Measurements from ENCODE around the gene EFEMP1.

DNA sequence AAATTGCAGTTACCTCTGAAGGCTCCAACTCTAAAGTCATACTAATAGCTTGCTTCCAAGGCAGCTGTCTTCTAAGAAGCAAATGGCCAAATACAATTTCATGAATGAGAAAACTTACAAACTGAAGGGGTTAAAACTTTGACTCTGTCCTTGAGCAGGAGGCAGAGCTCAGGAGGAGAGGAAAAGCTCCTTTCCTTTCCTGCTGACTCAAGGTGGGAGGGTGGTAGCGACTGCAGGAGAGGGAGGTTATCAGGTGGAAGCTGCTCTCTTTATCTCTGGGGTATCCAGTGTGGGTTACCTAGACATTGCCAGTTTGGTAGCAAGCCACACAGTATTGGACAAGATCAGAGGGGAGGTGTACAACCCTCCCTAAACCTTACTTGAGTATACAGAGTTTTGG, 2.7 kb upstream of the EFEMP1 start:
- TF ChIP-seq GATA2 (IDR thresholded peaks at IDR 0.05; ENCODE audit: low read depth, low read length) (no peak), GATA3 (IDR thresholded peaks at IDR 0.05; ENCODE audit: low read depth, low read length) (no peak)
